ENCODE data around the gene PVALB.

Gene PVALB

DNA sequence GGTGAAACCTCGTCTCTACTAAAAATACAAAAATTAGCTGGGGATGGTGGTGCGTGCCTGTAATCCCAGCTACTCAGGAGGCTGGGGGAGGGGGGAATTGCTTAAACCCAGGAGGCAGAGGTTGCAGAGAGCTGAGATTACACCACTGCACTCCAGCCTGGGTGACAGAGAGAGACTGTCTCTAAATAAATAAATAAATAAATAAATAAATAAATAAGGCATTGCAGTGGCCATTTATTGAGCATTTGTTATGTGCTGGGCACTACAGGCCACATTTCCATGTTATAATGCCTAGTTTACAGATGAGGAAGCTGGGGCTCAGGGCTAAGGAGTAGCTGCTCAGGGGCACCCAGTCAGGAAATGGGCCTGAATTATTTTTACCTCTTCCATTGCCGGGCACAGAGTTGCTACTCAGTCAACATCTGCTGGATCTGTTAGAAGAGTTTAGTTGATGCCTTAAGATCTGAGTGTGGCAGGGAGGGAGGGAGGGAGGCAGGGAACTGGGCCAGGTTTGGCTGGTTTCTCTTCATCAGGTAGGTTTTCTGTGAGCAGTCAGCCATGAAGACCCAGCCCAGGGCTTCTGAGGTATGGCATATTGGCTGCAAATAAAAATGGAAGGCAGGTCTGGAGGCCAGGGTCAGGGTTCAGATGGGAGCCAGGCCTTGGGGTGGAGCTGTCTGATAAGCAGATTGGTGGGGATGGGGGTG, 5.6 kb downstream of the PVALB start:
- no peak for DNase-seq (ENCODE audit: low read depth in 3 of 3)

- no peak for DNase-seq (ENCODE audit: low read depth in 3 of 3)
These were observed 7.5 kb downstream of the PVALB start for GRCh38 chr22:36809351-36809750.

- DNase-seq (ENCODE audit: low read depth in 3 of 3), result no peak
These were observed 8.0 kb downstream of the PVALB start for GRCh38 chr22:36808721-36809344.

DNA sequence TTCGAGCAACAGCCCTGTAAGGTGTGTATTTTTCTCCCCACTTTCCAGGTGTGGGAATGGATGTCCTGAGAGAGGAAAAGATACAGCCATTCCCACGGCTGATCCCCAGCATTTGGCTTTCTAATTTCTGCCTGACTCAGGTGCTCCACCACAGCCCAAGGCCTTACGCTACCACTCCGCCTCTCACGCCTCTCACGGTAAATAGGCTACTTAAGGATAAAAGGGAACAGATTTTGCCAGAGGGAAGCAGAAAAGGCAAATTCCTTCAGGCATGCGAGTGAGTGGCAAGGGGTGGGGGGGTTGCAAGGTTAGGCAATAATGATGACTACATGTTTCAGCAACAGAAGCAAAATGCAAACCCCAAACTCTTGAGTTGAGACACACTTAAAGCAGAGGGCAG, 9.2 kb downstream of the PVALB start:
- no peak for DNase-seq (ENCODE audit: low read depth in 3 of 3)

GRCh38 chr22:36806835-36807234, 10.0 kb downstream of the PVALB start:
- DNase-seq (ENCODE audit: low read depth in 3 of 3), result no peak

- no peak for DNase-seq (ENCODE audit: low read depth in 3 of 3)
These were observed 13.5 kb downstream of the PVALB start for GRCh38 chr22:36803358-36803757.

DNA sequence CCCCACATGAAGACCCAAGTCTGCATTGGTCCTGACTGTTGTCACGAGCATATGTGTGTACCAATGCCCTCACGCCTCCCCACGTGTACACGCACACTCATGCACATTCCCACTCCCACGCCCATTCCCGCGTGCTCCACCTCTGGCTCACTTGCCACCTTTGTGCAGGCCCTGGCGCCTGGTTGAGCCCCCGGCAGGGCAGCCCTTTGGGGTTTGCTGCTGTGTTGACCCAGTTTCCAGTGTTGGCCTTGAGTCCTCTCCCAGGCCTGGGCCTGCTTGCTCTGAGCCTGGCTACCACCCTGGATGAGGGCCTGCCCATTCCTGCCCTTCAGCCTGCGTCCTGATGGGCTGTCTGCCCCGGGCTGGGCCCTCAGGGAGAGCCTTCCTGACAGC, 18.2 kb downstream of the PVALB start:
- DNase-seq (ENCODE audit: low read depth in 3 of 3), result no peak

DNA sequence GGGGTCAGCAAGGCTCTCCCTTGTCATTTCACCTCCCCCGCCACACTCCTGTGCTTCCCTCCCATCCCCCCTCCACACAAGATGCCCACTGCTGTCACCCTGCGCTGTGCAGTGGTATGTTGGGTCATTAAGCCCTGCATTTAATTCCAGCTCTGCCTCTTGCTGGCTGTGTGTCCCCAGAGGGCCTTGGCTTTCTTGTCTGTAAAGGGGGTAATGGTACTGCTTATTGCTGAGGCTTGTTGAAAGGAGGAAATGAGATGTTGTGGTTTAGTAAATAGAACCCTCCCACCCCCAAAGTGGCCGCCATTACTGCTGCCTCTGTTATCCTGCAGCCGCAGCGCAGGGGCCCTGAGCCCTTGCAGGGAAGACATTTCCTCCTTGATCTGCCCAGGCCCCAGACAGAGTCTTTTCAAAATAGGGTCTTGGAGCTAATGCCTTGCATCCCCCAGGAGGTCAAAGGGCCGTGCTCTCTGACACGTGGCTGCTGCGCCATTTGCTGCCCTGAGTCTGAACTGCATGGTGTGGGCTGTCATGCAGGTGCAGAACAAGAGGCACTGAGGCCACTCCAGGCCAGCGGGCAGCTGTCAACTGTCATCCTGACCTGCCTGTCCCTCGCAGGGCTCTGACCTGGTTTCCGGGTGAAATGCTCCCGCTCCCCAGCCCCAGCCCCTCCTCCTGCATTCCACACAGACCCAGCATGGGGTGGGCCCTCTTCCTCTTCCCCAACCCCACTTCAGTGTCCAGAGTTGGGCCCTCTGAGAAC, 18.7 kb downstream of the PVALB start:
- DNase-seq (ENCODE audit: low read depth in 3 of 3), result no peak

GRCh38 chr22:36797374-36797773, 19.5 kb downstream of the PVALB start:
- no peak for DNase-seq (ENCODE audit: low read depth in 3 of 3)

DNA sequence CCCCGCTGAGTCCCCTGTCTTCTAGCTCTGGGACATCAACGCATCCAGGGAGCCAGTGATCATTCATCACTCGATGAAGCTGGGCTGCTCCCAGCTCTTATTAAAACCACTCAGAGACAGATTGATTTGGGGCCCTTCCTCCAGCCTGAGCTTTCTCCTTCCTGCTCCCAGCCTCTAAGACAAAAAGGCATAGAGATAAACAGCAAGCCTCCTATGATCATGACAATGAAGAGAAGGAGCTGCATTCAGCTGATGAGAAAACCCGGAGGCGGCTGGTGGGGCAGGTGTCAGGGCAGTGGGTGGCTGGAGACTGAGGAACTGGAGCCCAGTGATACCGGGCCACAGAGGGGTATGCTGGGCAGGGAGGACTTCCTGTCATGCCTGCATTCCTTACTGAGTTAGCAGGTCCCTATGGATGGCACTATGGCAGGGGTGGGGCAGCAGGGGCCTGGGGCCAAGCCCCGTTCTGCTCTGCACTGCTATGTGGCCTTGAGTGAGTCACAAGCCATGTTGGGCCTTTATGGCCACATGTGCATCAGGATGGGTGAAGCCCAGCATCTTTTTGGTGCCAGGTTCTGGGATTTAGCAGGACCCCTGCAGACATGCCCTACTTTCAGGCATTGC, 20.2 kb downstream of the PVALB start:
- no peak for DNase-seq (ENCODE audit: low read depth in 3 of 3)

GRCh38 chr22:36795633-36796032, 21.2 kb downstream of the PVALB start:
- no peak for DNase-seq (ENCODE audit: low read depth in 3 of 3)

DNA sequence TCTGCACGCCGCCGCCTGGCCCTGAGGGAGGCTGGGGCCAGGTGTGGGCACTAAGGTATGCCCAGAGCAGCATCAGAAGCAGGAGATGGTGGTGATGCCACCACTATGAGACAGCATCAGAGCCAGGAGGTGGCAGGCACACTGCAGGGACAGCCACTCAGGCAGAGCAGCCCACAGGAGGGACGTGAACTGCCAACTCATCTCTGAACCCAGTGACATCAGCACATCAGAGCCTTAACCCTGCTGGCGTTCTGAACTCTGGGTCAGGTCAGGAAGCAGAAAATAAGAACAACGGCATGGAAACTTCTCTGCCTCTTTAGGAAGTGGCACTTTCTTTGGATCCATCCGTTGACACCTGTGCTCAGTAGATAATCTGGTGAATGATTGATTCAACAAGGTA, 26.2 kb downstream of the PVALB start:
- peak in 2 of 3 donors; percentile 25 to 38 for DNase-seq (ENCODE audit: low read depth in 3 of 3)

DNA sequence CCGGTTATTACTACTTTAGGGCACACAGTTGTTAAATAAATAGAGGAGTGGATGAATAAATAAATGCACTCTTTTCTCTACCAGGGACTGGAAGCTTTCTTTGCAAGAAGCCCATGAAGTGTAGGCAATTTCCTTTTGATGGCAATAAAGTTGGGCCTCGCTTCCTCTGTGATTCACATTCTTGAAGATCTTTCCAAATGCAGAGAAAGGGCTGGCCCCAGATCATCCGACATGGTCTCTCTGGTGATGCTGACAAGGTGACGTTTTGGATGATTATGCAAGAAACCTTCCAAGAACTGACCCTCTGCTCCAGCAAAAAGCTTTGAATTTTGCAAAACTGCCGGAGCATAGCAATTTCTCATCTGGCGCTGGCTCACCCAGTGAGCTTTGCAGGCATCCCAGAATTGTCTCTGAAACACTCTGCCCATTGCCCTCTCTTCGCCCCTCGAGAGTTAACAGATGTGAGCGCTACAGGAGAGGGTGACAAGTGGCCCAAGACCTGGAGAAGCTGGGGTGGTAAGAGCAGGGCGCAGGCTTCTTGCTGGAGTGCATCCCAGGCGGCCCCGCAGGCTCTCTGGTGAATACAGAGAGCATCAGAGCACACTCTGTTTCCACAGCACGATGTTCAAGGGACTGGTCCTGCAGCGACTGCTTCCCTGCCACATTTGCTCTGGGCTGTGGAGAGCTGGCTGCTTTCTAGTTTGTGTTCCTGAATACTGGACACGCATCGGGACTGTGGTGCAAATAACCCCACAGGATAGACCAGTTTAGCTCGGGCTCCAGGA, 29.4 kb downstream of the PVALB start:
- DNase-seq (ENCODE audit: low read depth in 3 of 3), result no peak

DNA sequence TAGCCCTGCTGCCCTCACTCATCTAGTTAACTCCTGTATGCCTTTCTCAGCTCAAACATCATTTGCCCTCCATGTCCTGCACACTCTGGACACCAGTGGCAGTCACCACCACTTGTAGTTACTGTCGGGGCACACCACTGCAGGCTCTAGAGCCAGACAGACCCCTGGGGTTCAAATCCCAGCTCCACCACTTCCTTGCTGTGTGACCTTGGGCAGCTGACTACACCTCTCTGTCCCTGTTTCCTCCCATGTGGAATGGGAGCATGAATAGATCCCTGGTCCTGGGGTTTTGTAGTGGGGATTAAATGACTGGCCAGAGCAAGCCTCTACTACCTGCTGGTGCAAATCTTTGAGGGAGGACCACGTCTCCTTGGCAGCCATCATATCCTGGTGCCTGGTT, 33.1 kb downstream of the PVALB start:
- DNase-seq (ENCODE audit: low read depth in 3 of 3), result no peak

- DNase-seq (ENCODE audit: low read depth in 3 of 3), result peak; percentile 79 to 85 (median 80)
These were observed 34.9 kb downstream of the PVALB start for GRCh38 chr22:36781656-36782627.

DNA sequence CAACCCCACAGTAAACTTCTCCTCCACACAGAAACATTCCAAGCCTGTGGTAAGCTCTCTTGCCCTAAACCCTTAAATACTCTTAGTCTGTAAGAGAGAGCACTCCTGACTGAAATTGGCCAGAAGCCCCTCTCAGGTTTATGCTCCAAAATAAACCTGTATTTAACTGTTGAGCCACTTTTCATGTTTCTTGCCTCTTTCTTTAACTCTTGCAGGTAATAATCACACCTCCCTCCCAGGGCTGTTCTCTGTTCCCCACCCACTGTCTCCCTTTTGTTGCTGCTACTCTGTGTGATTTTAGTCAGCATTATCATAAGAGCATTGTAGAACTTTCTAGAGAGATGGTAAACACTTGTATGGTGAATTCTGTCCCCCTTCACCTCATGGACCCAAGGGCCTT, 38.8 kb downstream of the PVALB start:
- no peak for DNase-seq (ENCODE audit: low read depth in 3 of 3)

- peak in 1 of 3 donors; percentile 8 for DNase-seq (ENCODE audit: low read depth in 3 of 3)
These were observed 40.1 kb downstream of the PVALB start for GRCh38 chr22:36776722-36777121.

GRCh38 chr22:36775964-36776669, 40.7 kb downstream of the PVALB start, which contains the start of gene IFT27:
IFT27 (minus strand) TSS chr22:36776119; CDS start chr22:36775707, 412 bp downstream.
- DNase-seq (ENCODE audit: low read depth in 3 of 3), result peak; percentile 93 to 97 (median 94)

DNA sequence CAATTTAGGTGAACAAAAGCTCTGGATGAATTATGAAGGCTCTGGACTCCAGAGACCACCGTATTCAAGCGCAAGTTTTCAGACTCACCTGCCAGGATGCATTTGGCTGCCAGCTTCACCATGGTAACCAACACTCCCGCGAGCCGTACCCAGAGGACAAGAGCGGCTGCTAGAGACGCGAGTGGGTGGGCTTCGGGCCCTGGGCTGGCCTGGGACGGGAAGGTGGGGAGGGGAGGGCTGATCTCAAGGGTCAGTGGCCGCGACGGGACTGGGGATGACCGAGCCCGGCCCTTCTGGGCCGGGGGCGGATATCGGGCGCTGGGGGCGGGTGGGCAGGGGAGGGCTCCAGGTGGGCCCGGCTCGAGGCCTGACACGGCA, 41.3 kb downstream of the PVALB start:
- DNase-seq (ENCODE audit: low read depth in 3 of 3), result peak in 1 of 3 donors; percentile 21

DNA sequence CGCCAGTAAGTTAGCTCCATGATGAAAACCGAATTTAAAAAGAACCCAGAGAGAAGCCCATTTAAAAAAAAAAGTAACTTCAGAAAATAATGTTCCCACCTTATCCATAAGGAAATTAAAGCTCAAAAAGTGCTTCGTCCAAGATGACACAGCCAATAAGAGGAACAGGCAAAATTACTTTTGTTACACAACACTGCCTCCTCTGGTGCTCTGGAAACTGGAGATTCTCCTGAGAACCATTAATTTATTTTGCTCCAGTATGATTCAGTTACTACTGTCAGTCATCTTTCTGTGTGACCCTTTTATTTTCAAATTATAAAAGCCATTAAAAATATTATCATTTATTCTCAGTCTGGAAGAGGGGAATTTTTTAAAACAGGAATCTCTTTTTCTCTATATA, 42.9 kb downstream of the PVALB start:
- DNase-seq (ENCODE audit: low read depth in 3 of 3), result no peak

Data from stimulated activated CD4-positive, alpha-beta T cell treated with anti-CD3 and anti-CD28 coated beads, TNF-alpha, amount 100 ng/mL, for 48 hours (primary cell).